H1 (cell line): ENCODE data around the gene PTPN22.

Source experiments
- BRCA1 ChIP-seq: IDR thresholded peaks from 2 replicates; pipeline ENCODE4 v1.6.1; 2012; ENCODE audit warnings: low read depth, low read length, improper control_type of control experiment
- JUN ChIP-seq: IDR thresholded peaks from 2 replicates; pipeline ENCODE4 v1.6.1; 2011; ENCODE audit warnings: low read depth, mild to moderate bottlenecking, improper control_type of control experiment, low read length
- POLR2A ChIP-seq, 2 experiments: IDR thresholded peaks; 1 replicate in 1 of 2; 2 replicates in 1 of 2; pipeline ENCODE4 v1.6.1; 2011; ENCODE audit warnings: low read depth in 2 of 2, low read length in 2 of 2, mild to moderate bottlenecking in 2 of 2; ENCODE audit errors: control extremely low read depth in 1 of 2
- RNF2 ChIP-seq: fragments of 200-900, 300-1000 bp; sonication (generic); IDR thresholded peaks from 2 replicates; pipeline ENCODE4 v1.7.1; 2016; ENCODE audit warnings: borderline replicate concordance, low read depth, mild to moderate bottlenecking, antibody characterized with exemption, low read length; ENCODE audit not compliant: poor library complexity, severe bottlenecking; ENCODE audit errors: missing control alignments
- SP1 ChIP-seq: IDR thresholded peaks from 2 replicates; pipeline ENCODE4 v1.6.1; 2011; ENCODE audit warnings: low read depth, low read length
- SP4 ChIP-seq: IDR thresholded peaks from 2 replicates; pipeline ENCODE4 v1.6.1; 2012; ENCODE audit warnings: low read length, inconsistent platforms
- TAF1 ChIP-seq: IDR thresholded peaks from 2 replicates; pipeline ENCODE4 v1.6.1; 2011; ENCODE audit warnings: mild to moderate bottlenecking, low read depth, low read length
- ZNF274 ChIP-seq: IDR thresholded peaks from 2 replicates; pipeline ENCODE4 v1.7.0; 2012; ENCODE audit warnings: low read length, borderline replicate concordance; ENCODE audit errors: extremely low read depth
- TF ChIP-seq, protein P1 (sequence below), 3 experiments: IDR thresholded peaks; 1 replicate in 2 of 3; 2 replicates in 1 of 3; pipeline versions ENCODE4 v1.5.1 to v1.6.1; 2011; ENCODE audit warnings: low read length in 3 of 3, mild to moderate bottlenecking in 3 of 3, inconsistent platforms in 2 of 3, low read depth in 1 of 3, moderate library complexity in 1 of 3; ENCODE audit not compliant: insufficient read depth in 1 of 3; ENCODE audit errors: control extremely low read depth in 1 of 3

DNA sequence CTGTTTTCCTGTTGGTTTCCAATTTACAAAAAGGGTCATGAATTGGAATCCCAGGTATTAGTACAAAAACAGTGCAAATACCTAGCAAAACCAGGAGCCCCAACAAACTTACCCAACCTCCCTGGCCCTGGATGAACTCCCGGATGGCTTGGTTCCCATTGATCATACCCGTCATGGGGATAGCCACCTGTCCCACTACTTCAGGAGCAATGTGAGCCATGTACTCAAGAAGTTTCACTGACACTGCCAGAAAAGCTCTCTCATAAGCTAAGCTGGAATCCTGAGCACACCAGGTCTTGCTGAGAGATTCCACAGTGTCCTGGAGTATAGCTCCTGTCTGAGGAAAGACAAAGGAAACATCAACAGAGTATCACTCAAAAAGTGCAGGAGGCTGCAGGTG is 10.1 kb upstream of the PTPN22 start:
- TF ChIP-seq JUN (no peak), TAF1 (no peak), ZNF274 (no peak), RNF2 (no peak), SP4 (no peak), BRCA1 (no peak), SP1 (no peak), POLR2A (IDR thresholded peaks at IDR 0.05; ENCODE audit: control extremely low read depth in 1 of 2, low read depth in 2 of 2, low read length in 2 of 2) (no peak)
- TF ChIP-seq, protein P1, sequence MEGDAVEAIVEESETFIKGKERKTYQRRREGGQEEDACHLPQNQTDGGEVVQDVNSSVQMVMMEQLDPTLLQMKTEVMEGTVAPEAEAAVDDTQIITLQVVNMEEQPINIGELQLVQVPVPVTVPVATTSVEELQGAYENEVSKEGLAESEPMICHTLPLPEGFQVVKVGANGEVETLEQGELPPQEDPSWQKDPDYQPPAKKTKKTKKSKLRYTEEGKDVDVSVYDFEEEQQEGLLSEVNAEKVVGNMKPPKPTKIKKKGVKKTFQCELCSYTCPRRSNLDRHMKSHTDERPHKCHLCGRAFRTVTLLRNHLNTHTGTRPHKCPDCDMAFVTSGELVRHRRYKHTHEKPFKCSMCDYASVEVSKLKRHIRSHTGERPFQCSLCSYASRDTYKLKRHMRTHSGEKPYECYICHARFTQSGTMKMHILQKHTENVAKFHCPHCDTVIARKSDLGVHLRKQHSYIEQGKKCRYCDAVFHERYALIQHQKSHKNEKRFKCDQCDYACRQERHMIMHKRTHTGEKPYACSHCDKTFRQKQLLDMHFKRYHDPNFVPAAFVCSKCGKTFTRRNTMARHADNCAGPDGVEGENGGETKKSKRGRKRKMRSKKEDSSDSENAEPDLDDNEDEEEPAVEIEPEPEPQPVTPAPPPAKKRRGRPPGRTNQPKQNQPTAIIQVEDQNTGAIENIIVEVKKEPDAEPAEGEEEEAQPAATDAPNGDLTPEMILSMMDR (IDR thresholded peaks at IDR 0.05; ENCODE audit: control extremely low read depth in 1 of 3, insufficient read depth in 1 of 3, low read depth in 1 of 3, low read length in 3 of 3): no peak
